Measurements from ENCODE around the gene GRPEL2.
"Not testable (repeated sequence)": the region's sequence is repeated elsewhere in the genome, so short reads cannot be mapped to it uniquely, and the experiment has no call there.

Gene GRPEL2

DNA sequence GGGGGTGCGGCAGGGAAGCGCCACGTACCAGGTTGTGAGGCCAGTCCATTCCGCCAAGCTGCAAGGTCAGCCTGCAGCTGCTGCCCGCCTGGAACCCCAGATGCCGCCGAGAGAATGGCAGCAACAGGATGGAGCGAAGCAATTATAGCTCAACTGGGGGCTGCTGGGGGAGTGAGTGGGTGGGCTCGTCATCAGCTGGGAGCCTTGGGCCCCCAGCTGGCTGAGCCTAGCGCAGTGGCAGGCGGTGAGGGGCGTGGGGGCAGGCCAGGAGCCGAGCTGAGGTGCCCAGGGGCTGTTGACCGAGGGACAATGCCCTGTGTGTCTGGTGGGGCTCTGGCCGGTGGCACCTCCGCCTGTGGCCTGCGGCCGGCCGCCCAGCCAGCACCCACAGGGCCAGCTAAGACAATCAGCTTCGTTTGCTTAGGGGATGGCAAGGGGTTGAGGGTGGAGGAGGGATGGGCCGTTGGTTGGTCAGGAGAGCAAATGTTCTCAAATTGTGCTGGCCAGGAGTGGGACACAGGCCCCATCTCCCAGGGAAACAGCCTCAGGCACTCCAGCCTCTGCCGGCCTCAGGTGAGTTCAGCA lies 34.0 kb downstream of the GRPEL2 start, which contains the start of gene IL17B:
IL17B (minus strand) TSS at position 116 of the 585 bp plus-strand sequence; CDS start at position 49, 67 bp downstream.
- no peak for DNase-seq

DNA sequence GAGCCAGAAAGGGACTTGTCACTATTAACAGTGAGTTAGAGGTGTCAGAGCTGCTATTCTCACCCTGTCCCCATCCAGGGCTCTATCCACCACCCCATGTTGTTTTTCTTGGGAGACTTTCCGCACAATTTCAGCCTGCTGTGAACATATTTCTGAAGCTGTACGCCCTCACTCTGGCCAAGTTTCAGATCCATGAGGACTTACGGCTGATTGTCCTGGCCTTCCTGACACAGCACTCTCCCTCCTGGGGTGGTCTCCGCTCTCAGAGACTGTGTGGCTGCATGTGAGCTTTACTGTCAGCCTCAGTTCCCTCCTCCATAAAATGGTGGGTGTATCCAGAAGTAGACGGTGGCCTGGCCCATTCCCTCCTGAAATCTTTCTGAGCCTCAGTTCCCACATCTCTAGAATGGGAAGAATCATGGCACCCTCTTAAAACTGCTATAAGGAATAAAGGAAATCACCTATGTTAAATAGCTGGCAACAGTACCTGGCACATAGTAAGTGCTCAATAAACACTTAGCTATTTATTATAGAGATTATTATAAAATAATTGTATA lies 34.6 kb downstream of the GRPEL2 start:
- DNase-seq: no peak

DNA sequence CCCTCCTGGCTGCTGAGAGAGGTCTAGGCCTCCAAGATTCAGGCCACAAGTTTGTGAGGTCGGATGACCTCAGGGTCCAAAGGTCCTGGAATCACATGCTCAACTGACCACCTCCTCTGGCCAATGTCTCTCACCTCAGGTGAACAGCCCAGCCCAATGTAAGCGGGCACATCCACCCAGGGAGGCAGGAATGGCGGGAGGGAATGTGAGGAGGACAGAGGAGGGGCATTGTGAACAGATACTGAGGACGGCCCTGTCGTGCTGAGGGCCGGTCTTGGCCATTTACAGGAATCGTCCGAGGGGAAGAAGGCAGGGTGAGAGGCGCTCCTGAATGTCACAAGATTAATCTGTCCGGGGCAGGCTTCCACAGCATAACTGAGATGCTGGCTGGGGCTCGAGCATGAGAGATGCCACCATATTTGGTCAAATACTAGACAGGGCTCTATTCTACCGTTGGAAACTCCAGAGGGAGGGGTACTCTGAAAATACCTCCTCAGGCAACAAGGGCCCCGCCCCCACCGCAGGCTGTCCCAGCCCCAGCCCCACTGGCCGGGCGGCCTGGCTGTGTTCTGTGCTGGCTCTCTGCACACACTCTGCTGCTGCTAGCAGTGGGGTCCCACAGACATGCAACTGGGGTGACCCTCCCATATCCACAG lies 35.3 kb downstream of the GRPEL2 start:
- no peak for DNase-seq

DNA sequence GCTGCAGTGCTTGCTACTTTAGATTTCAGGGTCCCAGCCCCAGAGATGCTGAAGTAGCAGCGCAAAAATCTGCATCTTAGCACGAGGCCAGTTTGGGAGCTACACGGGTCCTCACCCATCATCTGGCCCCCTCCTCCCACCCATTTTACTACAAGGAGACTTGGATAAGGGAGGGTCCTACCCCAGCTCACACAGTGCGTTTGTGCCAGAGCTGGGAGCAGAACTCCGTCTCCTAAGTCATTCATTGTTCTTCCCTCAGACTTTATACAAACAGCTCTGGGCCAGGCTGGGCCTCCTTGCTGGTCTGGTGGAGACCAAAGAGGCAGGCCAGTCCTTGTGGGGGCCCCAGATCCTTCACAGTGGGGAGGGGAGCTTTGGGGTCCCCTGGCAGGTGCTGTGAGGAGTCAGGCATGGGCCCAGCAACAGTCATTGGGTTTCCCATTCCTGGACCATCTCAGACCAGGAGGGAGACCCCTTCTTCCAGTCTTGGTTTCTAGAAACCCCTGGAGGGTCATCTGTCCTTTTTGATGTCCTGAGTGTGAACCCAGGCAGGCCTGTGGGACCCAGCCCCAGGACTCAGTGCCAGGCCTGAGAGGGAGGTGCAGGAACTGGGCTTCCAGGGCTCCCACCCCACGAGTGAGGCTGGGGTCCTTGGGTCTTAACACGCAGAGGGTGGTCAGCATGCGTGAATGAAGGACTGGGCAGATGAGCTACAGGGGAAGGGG lies 36.1 kb downstream of the GRPEL2 start:
- DNase-seq: no peak

DNA sequence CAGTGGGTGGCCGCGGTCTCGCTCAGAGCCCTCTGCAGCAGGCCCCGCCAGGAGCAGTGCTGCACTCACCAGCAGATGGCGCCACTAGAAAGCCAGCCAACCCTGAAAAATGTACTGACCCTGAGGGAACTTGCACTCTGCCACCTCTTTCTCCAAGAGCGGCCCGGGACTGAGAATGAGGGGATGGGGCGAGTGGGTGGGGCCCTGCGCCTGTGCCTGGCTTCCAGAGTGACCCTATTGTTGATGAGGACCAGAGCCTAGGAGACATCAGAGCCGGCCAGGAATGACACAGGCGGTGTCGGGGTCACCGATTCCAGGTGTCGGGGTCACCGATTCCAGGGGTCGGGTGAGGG lies 36.7 kb downstream of the GRPEL2 start:
- peak; percentile 30 for DNase-seq

DNA sequence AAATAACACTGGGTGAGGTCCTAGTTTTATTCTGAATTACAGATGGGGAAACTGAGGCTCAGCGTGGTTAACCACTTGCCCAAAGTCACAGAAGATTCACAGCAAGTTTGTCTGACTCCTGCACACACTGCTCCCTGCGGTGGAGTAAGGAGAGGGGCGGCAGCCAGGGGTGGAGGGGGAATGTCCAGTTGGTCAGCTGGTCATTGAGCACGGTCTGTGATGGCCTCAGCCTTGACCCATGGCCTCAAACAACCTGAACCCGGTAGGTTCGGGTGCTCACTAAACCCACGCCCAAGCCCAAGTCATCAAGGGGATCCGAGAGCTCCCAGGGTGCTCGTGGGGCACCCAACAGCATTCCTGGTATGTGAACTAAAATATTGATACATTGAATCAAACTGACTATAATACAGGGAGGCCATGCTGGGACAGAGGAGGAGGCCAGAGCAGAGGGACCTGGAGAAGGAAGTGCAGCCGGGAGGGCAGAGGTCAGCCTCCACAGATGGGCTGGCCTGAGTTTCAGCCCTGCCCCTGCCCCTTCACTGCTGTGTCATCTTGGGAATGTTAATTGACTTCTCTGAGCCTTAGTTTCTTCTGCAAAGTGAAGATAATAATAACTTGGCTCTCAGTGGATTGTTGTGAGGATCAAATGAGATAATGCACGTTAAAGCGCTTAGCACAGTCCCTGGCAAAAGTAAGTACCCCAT lies 37.4 kb downstream of the GRPEL2 start:
- DNase-seq: no peak

DNA sequence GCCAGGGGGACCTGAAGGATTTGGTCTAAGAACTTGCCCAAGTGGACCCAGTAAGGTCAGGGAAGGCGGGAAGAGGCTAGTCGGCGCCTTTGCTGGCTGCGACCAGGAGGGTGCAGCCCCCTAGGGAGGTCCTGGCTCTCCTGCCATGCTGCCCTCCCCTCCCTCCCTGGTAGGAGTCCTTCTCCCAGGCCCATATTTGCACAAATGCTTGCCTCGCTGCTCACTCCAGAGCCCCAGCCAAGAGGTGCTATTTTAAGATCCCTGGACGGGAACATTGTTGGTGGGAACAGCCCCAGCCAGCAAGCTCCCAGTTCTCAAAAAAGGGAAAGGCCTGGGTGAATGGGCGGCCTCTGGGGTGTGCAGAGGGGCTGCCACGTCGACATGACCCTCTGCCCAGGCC lies 38.1 kb downstream of the GRPEL2 start:
- no peak for DNase-seq

DNA sequence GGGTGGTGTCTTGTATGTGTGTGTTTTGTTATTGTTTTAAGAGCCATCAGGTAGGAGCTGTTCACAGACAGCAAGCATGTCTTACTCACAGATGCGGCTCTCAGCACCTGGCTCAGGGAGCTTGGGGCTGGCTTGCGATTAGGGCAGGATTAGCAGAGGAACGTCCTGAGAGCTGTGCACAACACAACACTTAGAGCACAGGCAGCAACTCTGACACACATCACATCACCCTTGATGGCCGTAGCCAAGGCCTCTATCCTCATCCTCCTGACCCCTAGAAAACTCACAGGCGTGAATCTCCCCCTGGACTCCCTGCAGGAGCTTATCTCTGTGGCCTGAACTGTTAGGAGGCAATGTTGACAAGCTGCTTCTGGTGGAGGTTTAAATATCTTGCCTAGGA lies 40.9 kb downstream of the GRPEL2 start:
- no peak for DNase-seq

DNA sequence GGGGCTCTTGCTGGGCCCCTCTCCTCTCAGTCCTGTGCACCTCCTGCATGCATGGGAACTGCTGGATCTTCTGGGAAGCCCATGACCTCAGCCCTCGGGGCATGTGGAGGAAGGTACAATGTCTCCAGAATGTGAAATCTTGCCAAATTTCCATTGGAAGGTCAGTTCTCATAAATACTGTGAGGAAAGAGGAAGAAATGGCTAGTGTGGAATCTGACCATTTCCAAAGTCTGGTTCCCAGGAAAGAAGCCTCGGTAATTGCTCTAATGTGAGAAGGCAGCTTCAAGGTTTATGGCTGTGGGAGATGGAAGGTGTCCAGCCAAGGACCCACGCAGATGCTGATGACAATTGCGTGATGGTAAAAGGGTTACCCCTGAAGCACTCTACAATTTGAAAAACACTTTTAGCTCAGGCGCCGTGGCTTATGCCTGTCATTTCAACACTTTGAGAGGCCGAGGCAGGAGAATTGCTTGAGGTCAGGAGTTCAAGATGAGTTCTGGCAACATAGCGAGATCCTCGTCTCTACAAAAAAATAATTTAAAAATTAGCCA lies 41.9 kb downstream of the GRPEL2 start:
- no peak for DNase-seq

DNA sequence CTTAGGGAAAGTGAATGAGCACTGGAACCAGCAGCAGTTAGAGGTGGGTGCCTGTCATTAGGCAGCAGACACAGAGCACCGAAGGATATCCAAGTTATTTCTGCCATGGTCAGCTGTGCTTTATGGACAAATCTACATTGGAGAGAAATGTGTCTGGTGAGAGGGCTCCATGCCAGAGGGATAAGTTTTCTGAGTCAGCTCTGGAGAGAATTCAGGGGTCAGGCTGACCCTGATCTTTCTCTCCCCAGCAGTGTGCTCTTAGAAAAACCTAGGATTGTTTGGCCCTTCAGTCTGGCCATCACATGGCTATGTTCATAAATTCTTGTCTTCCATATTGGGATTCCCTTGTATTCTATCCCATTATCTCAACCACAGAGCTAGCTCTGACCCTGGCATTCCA lies 42.7 kb downstream of the GRPEL2 start:
- no peak for DNase-seq

DNA sequence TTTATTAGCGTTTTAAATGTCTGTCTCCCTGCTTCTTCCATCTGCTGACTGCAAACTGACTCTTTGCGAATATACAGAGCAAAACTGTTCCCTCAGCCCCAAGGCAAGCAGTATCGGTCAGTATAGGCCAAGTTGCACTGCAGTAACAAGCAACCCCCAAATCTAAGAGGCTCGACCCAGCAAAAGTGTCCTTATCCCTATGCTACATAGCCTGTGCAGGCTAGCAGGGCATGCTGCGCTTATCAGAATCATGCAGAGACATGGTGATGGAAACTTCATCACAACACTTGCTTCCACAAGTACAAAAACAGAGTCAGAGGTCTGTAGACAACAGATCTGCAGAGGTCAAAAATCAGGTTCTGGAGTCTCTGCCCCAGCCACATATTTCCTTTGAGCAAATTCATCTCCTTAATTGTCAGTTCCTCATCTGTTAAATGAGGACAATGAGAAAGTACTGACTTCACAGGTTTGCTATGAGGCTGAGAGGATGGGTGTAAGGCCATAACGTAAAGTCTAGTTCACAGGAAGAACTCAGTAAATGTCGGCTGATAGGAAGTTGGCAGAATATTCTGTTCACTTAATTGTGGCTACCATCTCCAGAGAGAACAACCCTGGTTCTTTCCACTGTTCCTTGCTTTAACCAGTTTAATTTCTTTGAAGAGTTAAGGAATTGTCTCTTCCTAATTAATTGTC lies 43.3 kb downstream of the GRPEL2 start:
- no peak for DNase-seq

DNA sequence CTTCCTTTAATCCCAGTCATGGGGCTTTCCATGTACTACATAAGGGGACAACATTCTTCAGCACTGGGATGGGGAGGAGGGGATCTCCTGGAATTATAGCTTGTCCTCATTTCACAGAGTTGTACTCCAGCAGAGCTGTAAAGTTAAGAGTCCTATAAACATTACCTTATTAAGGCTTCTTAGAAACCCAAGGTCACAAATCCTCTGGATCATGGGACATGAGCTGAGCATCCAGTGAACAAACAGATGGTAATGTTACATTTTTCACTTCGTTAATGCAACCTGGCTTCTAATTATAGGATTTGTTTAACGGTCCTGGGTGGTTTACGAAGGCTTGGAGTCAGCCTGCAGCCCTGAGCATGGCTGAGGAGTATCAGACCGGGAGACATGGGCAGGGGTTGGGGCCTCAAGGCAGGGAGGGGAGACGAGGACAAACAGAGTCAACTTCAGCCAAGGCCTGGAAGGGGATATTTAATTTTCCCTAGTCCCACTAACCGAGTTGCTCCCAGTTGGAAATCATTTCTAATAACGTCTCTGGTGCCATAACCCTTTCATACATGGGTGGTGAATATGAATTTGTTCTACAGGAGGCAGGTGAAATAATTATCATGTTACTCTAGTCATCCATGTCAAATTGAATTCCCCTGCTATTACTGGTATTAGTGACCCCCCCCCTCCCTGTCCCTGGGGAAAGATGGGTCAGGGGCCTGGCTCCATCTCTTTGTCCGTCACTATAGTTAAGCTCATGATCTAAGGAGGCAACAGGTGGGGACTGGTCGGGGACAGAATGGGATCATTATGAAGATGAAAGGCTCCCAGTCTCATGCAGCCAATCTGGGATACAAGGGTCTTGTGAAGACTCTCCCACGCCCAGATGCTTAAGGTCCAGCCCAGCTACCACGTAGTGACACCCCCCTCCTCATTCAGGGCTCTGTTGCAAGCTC lies 44.5 kb downstream of the GRPEL2 start:
- DNase-seq: no peak

DNA sequence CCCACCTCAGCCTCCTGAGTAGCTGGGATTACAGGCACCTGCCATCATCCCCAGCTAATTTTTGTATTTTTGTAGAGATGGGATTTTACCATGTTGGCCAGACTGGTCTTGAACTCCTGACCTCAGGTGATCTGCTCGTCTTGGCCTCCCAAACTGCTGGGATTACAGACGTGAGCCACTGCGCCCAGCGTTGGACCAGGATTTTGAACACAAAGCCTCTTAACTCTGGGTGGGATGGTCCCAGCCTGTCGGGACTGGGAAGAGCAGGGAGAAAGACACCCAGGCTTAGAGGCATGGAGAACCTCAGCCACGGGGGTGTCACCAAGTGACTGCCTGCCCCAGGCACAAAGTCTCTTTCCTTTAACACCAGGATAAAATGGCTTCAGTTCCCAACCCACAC lies 45.8 kb downstream of the GRPEL2 start:
- not testable (repeated sequence) for DNase-seq

DNA sequence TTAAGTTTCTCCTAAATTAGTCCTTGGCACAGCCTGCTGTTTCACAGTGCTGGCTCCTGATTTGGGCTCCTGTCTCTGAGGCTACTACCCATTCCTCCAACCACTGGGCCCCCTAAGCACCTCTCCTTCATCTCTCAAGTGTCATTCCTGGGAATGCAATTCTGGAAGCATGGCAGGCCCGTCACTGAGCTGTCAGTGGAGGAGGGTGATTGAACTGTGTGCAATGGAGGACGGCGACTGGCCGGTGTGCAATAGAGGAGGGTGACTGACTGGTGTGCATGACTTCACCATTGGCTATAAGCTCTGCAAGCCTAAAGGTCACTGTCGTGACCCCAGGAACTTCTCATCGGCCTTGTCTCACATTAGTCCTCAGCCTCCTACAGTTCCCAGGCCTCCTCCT lies 46.2 kb downstream of the GRPEL2 start:
- DNase-seq: no peak

DNA sequence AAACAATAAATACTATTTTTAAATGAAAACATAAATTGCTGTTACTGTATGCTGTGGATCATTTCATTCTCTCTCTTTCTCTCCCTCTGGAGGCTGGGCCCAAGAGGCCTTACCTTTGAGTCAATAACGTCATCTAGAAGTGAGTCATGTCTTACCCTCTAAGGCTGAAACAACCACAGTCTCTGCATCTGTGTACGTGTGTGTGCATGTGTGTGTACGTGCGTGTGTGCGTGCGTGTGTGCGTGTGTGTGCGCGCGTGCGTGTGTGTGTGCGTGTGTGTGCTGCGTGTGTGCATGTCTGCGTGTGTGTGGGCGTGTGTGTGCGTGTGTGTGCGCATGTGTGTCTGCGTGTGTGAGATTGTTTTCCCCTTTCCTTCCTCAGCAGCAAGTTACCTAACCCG lies 47.4 kb downstream of the GRPEL2 start:
- DNase-seq: no peak

DNA sequence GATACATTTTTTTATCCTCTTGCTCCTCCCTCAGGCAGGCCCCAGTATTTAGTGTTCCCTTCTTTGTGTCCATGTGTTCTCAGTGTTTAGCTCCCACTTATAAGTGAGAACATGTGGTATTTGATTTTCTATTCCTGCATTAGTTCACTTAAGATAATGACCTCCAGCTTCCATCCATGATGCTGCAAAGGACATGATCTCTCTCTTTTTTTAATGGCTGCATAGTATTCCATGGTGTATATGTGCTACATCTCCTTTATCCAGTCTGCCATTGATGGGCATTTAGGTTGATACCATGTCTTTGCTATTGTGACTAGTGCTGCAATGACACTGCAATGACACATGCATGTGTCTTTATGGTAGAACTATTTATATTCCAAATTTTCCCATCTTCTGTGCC lies 49.7 kb downstream of the GRPEL2 start:
- DNase-seq: not testable (repeated sequence)

DNA sequence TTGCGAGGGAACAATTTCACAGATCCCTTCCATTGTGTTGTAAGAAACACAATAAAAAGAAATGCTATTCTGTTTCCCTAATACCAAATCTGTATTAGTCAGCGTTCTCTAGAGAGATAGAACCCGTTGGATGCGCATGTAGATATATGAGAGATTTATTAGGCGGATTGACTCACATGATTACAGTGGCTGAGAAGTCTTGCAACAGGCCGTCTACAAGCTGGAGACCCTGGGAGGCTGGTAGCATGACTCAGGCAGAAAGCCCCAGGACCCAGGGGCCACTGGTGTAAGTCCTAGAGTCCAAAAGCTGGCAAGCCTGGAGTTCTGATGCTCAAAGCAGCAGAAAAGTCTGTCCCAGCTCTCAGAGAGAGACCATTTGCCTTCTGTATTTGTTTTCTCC lies 52.2 kb downstream of the GRPEL2 start:
- no peak for DNase-seq

DNA sequence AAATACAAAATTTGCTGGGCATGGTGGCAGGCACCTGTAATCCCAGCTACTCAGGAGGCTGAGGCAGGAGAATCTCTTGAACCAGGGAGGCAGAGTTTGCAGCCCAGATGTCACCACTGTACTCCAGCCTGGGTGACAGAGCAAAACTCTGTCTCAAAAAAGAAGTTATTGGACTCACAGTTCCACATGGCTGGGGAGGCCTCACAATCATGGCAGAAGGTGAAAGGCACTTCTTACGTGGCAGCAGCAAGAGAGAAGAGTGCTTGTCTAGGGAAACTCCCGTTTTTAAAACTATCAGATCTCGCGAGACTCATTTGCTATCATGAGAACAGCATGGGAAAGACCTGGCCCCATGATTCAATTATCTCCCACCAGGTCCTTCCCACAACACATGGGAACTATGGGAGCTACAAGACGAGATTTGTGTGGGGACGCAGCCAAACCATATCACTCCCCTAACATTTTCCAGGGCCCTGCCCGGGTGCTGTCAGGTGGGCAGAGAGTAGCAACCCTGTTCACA lies 53.5 kb downstream of the GRPEL2 start:
- not testable (repeated sequence) for DNase-seq

DNA sequence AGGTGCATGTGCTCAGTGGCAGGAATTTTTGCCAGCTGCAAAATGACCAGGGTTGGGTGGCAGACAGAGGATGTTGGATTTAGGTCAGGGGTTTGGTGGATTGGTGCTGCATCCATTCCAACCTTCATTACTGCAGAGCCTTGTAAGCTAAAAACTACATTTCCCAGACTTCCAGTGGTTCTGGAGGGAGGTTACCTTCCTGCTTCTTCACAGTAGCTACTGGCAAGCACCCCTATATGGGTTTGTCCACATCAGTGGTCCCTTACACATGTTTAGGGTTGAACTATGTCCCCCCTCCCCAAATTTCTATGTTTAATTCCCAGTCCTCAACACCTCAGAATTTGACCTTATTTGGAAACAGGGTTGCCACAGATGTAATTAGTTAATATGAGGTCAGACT lies 54.5 kb downstream of the GRPEL2 start:
- DNase-seq: no peak

DNA sequence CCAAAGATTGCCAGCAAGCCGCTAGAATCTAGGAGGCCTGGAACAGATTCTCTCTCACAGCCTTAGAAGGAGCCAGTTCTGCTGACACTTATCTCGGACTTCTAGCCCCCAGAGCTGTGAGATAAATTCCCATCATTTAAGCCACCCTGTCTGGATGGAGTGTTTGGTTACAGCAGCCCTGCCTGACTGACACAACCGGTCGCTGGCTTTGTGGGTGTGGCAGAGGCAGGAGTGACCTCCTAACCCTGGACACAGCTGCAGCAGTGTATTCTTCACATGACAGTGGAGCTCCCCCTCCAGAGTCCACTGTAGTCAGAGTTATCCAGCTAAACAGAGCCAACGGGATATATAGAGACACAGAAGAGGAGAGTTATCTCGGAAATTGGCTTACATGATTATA lies 55.0 kb downstream of the GRPEL2 start:
- DNase-seq: no peak

DNA sequence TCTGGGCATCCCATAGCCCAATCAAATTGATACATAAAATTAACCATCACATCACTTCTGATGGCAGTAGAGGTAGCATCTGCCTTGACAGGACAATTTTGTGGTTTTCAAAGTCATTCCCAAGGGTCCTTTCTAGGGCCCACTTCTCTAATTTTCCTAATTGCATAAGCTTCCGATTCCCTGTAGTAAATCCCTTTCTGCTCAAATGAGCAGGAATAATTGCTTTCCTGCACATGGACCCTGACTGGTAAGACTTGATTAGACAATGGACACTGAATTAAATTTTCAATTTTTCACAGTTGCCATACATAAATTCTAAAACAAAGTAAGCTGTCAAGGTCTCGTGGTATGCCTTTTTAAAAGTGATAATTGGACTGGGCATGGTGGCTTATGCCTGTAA lies 55.8 kb downstream of the GRPEL2 start:
- no peak for DNase-seq
